HepG2 (cell line): ENCODE results near the gene THOC6. TPM values are rescaled to one million over a fixed set of nuclear protein-coding genes. Genes with fewer than 3 reads are reported as not detected.

Source experiments
- ATF7-NPFF ChIP-seq: sonication (generic); formaldehyde crosslinking; IDR thresholded peaks from 2 replicates; pipeline ENCODE4 v1.8.1; 2023; ENCODE audit warnings: mild to moderate bottlenecking, low read depth, missing genetic modification reagents, moderate library complexity
- FOXA3 ChIP-seq: IDR thresholded peaks from 2 replicates; pipeline ENCODE4 v1.6.1; 2016; ENCODE audit warnings: missing genetic modification reagents, missing compliant biosample characterization
- HOXA5 ChIP-seq: sonication (generic); formaldehyde crosslinking; IDR thresholded peaks from 2 replicates; pipeline ENCODE4 v1.4.0; 2020; ENCODE audit warnings: missing genetic modification reagents
- KLF13 ChIP-seq: sonication (generic); formaldehyde crosslinking; IDR thresholded peaks from 2 replicates; pipeline ENCODE4 v1.4.0; 2020; ENCODE audit warnings: mild to moderate bottlenecking, missing genetic modification reagents
- MYNN ChIP-seq: sonication (generic); formaldehyde crosslinking; IDR thresholded peaks from 2 replicates; pipeline ENCODE4 v1.4.0; 2020; ENCODE audit warnings: mild to moderate bottlenecking, low read depth, missing genetic modification reagents
- NR1H2 ChIP-seq: sonication (generic); formaldehyde crosslinking; IDR thresholded peaks from 2 replicates; pipeline ENCODE4 v1.8.1; 2022; ENCODE audit warnings: low read depth, missing genetic modification reagents, borderline replicate concordance
- PHF8 ChIP-seq: sonication (generic); formaldehyde crosslinking; IDR thresholded peaks from 2 replicates; pipeline ENCODE4 v1.5.0; 2020; ENCODE audit warnings: missing genetic modification reagents
- PTBP1 ChIP-seq: fragments of 200-400 bp; formaldehyde crosslinking; IDR thresholded peaks from 2 replicates; pipeline ENCODE4 v1.6.1; 2018; ENCODE audit warnings: low read length, low read depth; ENCODE audit not compliant: poor library complexity, severe bottlenecking
- SCMH1 ChIP-seq: sonication (generic); formaldehyde crosslinking; IDR thresholded peaks from 2 replicates; pipeline ENCODE4 v1.9.0; 2021; ENCODE audit warnings: missing genetic modification reagents, mild to moderate bottlenecking, borderline replicate concordance
- SNAI1 ChIP-seq: sonication (generic); formaldehyde crosslinking; IDR thresholded peaks from 2 replicates; pipeline ENCODE4 v1.5.0; 2020; ENCODE audit warnings: mild to moderate bottlenecking, missing genetic modification reagents, borderline replicate concordance
- SP4 ChIP-seq: sonication (generic); formaldehyde crosslinking; IDR thresholded peaks from 2 replicates; pipeline ENCODE4 v1.8.1; 2023; ENCODE audit warnings: mild to moderate bottlenecking, missing genetic modification reagents
- U2AF2 ChIP-seq: fragments of 200-400 bp; formaldehyde crosslinking; IDR thresholded peaks from 2 replicates; pipeline ENCODE4 v1.6.1; 2017; ENCODE audit warnings: low read depth, mild to moderate bottlenecking, low read length
- XRCC5 ChIP-seq: fragments of 200-400 bp; formaldehyde crosslinking; optimal IDR thresholded peaks from 2 replicates; pipeline ENCODE3; 2017; ENCODE audit warnings: mild to moderate bottlenecking, low read length
- ZBTB1 ChIP-seq: sonication (generic); formaldehyde crosslinking; IDR thresholded peaks from 2 replicates; pipeline ENCODE4 v1.4.0; 2020; ENCODE audit warnings: missing genetic modification reagents, borderline replicate concordance
- ZFAT ChIP-seq: sonication (generic); formaldehyde crosslinking; conservative IDR thresholded peaks from 2 replicates; pipeline ENCODE4 v1.8.1; 2023; ENCODE audit warnings: missing genetic modification reagents, inconsistent platforms
- ZNF772 ChIP-seq: sonication (generic); formaldehyde crosslinking; IDR thresholded peaks from 2 replicates; pipeline ENCODE4 v1.5.0; 2020; ENCODE audit warnings: mild to moderate bottlenecking, missing genetic modification reagents
- ZSCAN20 ChIP-seq: sonication (generic); formaldehyde crosslinking; IDR thresholded peaks from 2 replicates; pipeline ENCODE4 v1.4.0; 2020; ENCODE audit warnings: missing genetic modification reagents, mild to moderate bottlenecking, borderline replicate concordance
- polyA plus RNA-seq, 8 experiments: library from polyadenylated mRNA; depleted of rRNA in 3 of 8; stranded (reverse) in 7 of 8; unstranded in 1 of 8; fragments of >200 nt; fragmentation: Illumina TruSeq in 4 of 8; extraction: Trizol in 4 of 8; gene quantifications; 2 replicates each; pipeline versions ENCODE4 v1.2.1 to v1.2.3, GENCODE V29; 2011 to 2016; ENCODE audit warnings: low read depth in 4 of 8, missing spikeins in 1 of 8, mixed read lengths in 1 of 8; ENCODE audit not compliant: insufficient read depth in 1 of 8
- total RNA-seq, 5 experiments: library from RNA; depleted of rRNA; stranded (reverse); fragments of >200 nt; fragmentation: Illumina TruSeq; extraction: Trizol; gene quantifications; 2 replicates each; pipeline ENCODE4 v1.2.3, GENCODE V29; 2016; ENCODE audit warnings: low read depth in 1 of 5
- TF ChIP-seq, protein P1 (sequence below): sonication (generic); formaldehyde crosslinking; IDR thresholded peaks from 2 replicates; pipeline ENCODE4 v1.4.0; 2020; ENCODE audit warnings: mild to moderate bottlenecking, missing genetic modification reagents
- TF ChIP-seq, protein P2 (sequence below): sonication (generic); formaldehyde crosslinking; IDR thresholded peaks from 2 replicates; pipeline ENCODE4 v1.4.0; 2020; ENCODE audit warnings: missing genetic modification reagents
- TF ChIP-seq, protein P3 (sequence below): sonication (generic); formaldehyde crosslinking; IDR thresholded peaks from 2 replicates; pipeline ENCODE4 v1.4.0; 2020; ENCODE audit warnings: missing genetic modification reagents, low read depth, mild to moderate bottlenecking, borderline replicate concordance
- TF ChIP-seq, protein P4 (sequence below): sonication (generic); formaldehyde crosslinking; IDR thresholded peaks from 2 replicates; pipeline ENCODE4 v1.9.0; 2021; ENCODE audit warnings: missing genetic modification reagents, mild to moderate bottlenecking, borderline replicate concordance
- TF ChIP-seq, protein P5 (sequence below): sonication (generic); formaldehyde crosslinking; IDR thresholded peaks from 2 replicates; pipeline ENCODE4 v1.8.0; 2022; ENCODE audit warnings: missing genetic modification reagents, mild to moderate bottlenecking, moderate library complexity, borderline replicate concordance

The THOC6 gene
- total and polyA plus RNA-seq, 2 of the 13 experiments (the other 11 are each of a cell fraction or from before 2014, with no cell fraction given), result 32.1 to 37.0 TPM

DNA sequence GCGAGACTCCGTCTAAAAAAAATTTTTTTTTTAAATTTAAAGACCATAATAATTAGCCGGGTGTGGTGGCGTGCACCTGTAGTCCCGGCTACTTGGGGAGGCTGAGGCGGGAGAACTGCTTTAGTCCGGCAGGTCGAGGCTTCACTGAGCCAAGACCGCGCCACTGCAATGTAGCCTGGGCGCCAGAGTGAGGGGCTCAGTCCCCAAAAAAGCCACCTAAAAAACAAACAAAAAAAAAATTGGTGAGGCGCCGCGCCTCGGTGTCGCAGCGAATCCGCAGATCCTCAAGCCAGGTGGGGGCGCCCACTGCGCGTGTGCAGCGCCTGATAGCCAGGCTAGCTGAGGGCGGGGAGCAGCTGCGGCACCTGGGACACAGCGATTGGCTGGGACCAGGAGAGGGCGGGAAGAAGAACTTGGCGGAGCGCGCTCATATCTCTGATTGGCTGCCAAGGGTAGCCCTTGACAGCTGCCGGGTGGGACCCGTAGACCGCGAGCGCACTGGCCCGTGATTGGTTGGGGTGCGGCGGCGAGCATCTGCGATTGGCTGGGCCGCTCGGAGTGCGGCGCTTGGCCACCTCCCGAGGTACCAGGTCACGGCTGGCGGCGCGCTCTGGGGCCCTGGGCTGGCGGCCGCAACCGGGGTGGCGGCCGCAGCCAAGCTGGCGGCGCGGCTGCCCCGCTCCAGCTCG is 20.1 kb upstream of the THOC6 start (continued):
- TF ChIP-seq PHF8 (CRISPR knock-in tag) (no peak), SNAI1 (no peak), ZSCAN20 (CRISPR knock-in tag) (no peak), XRCC5 (peak; percentile 75), PTBP1 (no peak), U2AF2 (no peak), ATF7-NPFF (CRISPR knock-in tag) (peak; percentile 57; the same call in 1 of the 2 replicates), SP4 (CRISPR knock-in tag) (peak; percentile 84), FOXA3 (CRISPR knock-in tag) (peak; percentile 35; the same call in 1 of the 2 replicates), NR1H2 (CRISPR knock-in tag) (no peak), ZFAT (CRISPR knock-in tag) (no peak), HOXA5 (CRISPR knock-in tag) (no peak; the same call in 1 of the 2 replicates), SCMH1 (CRISPR knock-in tag) (no peak), KLF13 (CRISPR knock-in tag) (no peak), ZBTB1 (CRISPR knock-in tag) (no peak), ZNF772 (CRISPR knock-in tag) (no peak), MYNN (no peak)
- TF ChIP-seq, protein P1, sequence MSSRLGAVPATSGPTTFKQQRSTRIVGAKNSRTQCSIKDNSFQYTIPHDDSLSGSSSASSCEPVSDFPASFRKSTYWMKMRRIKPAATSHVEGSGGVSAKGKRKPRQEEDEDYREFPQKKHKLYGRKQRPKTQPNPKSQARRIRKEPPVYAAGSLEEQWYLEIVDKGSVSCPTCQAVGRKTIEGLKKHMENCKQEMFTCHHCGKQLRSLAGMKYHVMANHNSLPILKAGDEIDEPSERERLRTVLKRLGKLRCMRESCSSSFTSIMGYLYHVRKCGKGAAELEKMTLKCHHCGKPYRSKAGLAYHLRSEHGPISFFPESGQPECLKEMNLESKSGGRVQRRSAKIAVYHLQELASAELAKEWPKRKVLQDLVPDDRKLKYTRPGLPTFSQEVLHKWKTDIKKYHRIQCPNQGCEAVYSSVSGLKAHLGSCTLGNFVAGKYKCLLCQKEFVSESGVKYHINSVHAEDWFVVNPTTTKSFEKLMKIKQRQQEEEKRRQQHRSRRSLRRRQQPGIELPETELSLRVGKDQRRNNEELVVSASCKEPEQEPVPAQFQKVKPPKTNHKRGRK (CRISPR knock-in tag), result no peak
- TF ChIP-seq, protein P2, sequence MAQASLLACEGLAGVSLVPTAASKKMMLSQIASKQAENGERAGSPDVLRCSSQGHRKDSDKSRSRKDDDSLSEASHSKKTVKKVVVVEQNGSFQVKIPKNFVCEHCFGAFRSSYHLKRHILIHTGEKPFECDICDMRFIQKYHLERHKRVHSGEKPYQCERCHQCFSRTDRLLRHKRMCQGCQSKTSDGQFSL (CRISPR knock-in tag), result no peak
- TF ChIP-seq, protein P3, sequence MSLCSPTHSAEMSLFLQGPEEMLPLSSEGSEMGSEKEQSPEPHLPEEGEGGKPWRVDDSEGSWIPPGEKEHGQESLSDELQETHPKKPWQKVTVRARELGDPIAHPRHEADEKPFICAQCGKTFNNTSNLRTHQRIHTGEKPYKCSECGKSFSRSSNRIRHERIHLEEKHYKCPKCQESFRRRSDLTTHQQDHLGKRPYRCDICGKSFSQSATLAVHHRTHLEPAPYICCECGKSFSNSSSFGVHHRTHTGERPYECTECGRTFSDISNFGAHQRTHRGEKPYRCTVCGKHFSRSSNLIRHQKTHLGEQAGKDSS (CRISPR knock-in tag), result no peak
- TF ChIP-seq, protein P4, sequence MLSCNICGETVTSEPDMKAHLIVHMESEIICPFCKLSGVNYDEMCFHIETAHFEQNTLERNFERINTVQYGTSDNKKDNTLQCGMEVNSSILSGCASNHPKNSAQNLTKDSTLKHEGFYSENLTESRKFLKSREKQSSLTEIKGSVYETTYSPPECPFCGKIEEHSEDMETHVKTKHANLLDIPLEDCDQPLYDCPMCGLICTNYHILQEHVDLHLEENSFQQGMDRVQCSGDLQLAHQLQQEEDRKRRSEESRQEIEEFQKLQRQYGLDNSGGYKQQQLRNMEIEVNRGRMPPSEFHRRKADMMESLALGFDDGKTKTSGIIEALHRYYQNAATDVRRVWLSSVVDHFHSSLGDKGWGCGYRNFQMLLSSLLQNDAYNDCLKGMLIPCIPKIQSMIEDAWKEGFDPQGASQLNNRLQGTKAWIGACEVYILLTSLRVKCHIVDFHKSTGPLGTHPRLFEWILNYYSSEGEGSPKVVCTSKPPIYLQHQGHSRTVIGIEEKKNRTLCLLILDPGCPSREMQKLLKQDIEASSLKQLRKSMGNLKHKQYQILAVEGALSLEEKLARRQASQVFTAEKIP (CRISPR knock-in tag), result no peak
- TF ChIP-seq, protein P5, sequence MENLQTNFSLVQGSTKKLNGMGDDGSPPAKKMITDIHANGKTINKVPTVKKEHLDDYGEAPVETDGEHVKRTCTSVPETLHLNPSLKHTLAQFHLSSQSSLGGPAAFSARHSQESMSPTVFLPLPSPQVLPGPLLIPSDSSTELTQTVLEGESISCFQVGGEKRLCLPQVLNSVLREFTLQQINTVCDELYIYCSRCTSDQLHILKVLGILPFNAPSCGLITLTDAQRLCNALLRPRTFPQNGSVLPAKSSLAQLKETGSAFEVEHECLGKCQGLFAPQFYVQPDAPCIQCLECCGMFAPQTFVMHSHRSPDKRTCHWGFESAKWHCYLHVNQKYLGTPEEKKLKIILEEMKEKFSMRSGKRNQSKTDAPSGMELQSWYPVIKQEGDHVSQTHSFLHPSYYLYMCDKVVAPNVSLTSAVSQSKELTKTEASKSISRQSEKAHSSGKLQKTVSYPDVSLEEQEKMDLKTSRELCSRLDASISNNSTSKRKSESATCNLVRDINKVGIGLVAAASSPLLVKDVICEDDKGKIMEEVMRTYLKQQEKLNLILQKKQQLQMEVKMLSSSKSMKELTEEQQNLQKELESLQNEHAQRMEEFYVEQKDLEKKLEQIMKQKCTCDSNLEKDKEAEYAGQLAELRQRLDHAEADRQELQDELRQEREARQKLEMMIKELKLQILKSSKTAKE, result no peak
